ENCODE measurements around the gene UNC45A.

GRCh38 chr15:90892498-90893174, 42.4 kb upstream of the UNC45A start:
- TF ChIP-seq, protein P1, sequence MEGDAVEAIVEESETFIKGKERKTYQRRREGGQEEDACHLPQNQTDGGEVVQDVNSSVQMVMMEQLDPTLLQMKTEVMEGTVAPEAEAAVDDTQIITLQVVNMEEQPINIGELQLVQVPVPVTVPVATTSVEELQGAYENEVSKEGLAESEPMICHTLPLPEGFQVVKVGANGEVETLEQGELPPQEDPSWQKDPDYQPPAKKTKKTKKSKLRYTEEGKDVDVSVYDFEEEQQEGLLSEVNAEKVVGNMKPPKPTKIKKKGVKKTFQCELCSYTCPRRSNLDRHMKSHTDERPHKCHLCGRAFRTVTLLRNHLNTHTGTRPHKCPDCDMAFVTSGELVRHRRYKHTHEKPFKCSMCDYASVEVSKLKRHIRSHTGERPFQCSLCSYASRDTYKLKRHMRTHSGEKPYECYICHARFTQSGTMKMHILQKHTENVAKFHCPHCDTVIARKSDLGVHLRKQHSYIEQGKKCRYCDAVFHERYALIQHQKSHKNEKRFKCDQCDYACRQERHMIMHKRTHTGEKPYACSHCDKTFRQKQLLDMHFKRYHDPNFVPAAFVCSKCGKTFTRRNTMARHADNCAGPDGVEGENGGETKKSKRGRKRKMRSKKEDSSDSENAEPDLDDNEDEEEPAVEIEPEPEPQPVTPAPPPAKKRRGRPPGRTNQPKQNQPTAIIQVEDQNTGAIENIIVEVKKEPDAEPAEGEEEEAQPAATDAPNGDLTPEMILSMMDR (IDR thresholded peaks at IDR 0.05) = no peak
- TF ChIP-seq POLR2A (IDR thresholded peaks at IDR 0.05) = no peak
